GM18520 (cell line): Measurements from ENCODE around the gene PTBP2.

ENCODE experiments used
- ATAC-seq: cut with Tn5 transposase; IDR thresholded peaks from one replicate; pipeline ENCODE4 v1.9.1; 2021; ENCODE audit not compliant: unreplicated experiment

Gene PTBP2

DNA sequence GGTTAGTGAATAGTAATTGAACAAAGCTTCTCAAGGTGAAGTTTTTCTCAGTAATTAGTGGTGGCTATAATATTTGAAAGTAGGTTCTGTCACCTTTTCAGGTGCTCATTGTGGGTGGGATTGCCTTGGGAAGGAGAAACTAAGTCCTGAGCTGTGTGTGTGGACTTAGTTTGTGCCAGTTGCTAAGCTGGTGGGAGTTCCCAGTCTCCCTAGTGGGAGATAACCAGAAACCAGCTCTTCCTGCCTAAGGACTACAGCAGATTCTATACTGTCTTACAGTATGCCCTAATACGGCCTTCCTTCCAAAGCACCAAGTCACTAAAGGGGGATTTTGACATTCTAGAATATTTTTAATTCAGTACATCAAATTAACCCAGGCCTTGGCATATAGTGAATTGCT lies 94.3 kb downstream of the PTBP2 start:
- ATAC-seq: no peak

DNA sequence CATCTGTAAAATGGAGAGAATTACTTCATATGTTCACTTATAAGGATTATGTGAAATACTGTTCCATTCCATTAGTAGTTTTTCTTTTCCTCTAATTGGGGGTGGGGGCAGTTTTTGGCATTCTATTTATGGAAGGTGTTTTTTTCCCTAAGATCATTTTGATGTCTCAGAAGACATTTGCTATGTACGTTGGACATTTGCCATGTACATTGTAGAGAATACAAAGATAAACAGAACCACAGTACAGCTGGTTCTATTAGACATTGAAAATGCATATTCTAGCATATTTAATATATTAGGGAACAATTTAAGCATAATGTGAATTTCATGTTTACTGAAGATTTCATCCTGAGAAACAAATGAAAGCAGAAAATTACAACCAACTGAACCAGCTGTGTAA lies 98.5 kb downstream of the PTBP2 start:
- ATAC-seq: no peak

DNA sequence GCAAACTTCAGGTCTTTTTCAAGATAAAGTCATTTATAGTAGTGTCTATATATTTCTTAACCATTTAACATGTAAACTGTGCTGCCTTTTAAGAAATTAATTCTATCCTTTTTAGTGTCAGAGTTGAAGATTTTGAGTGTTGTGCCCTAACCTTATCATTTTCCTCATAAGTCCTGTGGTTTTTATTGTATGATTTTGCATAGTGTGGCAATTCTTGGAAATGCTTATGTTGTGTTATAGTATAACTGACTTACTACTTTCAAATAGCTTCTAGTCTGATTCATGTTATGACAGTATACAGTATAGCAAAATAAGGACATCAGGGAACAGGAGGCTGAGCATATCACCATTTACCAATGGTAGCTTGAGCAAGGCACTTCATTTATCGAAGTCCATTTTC lies 99.1 kb downstream of the PTBP2 start:
- no peak for ATAC-seq

DNA sequence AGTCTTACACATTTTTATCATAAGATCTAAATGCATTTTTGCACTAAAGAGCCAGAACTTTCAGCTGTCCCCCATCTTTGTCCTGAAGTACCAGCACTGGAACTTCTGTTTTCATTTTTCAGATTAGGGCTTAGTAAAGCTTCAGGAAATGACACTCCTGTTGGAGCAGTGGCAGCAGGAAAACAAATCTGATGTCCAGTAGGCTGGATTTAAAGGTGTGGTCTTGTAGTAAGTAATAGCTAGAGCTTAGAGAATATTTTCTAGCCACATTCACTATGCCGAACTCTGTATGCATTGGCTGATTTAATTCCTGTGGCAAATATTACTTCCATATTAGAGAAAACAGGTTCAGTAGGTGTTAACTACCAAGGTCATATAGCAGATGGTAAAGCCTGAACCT lies 103.6 kb downstream of the PTBP2 start:
- ATAC-seq: no peak

DNA sequence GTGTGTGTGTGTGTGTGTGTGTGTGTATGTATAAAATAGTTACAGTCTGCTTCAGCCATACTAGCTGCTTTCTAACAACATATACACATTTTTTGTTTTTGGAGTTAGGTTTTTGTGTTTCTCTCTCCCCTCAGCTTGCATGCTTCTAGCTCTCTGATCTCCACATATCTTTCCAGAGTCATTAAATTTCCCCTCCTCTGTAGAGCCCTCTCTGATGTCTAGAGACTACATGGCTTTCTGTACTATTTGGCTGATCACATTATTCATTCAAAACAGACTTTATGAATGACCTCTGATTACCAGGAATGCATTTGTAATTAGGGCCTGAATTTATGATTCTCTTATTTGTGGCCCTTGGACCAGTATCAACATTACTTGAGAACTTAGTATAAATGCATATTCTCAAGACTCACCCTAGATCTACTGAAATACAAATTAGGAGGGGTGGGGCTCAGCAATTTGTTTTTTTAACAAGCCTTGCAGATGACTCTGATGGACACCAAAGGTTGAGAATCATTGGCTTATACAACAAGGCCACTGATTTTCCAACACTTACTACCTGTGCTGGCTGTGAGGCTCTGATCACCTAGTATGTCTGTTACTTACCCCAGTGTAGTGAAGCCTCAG lies 104.5 kb downstream of the PTBP2 start:
- ATAC-seq: no peak

DNA sequence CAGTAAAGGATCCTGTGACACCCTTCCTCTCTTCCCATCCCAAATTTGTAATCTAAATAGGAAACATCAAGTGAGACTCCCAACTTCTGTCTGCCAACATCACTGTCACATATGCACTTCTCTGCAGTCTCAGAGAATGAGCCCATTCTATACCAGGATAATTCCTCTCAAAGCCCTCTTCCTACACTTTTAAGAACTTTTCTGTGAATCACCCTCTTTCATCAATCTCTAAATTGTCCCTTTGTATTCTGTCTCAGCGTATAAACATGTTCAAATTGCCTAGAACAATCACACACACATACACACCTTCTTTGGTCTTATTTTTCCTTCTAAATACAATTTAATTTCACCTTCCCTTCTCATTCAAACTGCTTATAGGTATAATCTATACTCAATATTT lies 111.8 kb downstream of the PTBP2 start:
- ATAC-seq: no peak

DNA sequence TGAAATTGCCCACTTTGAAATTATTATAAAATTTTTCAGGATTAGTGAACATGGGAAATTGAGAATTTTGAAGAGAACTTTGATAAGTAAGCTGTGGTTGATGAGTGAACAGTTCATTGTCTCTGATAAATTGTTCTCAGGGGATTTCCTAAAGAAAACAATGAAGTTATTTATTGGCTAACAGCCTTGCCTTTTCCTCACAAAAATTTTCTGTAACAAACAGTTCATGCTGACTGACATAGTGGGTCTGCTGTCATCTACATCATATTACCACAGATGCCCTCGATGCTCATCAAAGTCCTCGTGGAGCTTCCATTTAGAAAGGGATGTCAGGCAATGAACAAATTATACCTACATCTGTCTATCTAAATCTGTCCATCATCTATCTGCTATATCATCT lies 113.4 kb downstream of the PTBP2 start:
- no peak for ATAC-seq

DNA sequence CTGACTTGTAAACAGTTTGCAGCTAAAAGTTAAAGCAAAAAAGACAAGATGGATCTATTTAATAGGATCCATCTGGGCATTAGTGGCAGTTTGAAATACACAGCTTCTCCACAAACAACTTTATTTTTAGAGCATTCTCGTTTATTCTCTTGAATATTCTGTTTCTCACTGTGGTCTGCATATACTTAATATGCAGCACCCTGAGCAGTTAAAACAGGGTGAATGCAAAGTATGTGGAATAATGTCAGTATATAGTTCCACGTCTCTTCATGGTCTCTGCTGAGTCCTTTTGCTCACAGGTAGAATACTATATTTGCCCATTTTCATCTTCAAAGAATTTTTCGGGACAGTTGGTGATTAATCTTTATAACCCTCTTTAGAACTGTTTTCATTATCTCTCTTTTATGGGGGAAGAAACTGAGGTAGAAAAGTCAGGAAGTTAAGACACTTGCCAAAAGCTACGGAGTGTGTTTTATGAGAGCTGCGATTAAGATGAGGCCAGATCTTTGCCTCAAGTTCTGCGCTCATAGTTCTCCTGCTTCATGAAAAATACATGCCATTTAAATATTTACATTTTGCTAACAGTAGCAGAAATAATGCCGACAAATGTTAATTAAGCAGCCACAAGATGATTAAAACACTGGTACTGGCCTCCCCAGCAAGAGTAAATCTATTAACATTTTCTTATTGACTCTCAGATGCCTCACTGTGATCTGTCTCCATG lies 115.6 kb downstream of the PTBP2 start:
- ATAC-seq: no peak

DNA sequence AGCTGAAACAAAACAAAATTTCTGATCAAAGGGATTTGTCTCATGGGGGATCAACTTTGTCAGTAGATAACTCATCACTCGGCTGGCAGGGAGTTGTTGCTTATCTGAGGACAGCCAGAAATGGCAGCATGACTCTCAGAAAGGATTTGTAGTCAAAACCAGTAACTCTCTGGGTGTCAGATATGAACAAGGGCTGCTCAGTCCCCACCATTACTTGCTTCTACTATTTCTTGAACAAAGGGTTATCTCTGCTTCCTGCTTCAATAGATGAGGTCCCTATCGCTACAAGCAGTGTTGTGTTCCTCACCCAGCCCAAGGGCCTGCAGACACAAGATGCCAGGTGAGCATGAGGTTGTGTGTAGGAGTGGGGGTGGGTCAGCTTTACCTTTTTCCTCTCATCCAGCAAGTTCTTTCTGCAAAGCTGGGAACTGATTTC lies 116.2 kb downstream of the PTBP2 start:
- no peak for ATAC-seq

DNA sequence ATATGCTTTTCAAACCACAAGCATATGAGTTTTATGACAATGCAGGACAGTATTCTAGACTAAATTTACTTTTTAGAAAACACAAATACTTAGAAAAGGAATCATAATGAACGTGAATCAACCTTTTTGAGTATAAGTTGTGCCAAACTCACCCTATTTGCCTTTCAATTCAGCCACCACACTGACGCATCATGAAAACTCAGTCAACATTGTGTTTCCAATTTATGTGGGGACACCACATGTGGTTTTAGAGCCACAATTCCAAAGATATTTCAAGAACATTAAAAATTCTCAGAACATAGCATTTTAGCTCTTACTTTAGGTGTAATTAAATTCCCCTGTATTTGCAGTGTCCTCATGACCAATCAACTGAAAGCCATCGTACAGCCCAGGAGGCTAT lies 118.8 kb downstream of the PTBP2 start:
- ATAC-seq: no peak

DNA sequence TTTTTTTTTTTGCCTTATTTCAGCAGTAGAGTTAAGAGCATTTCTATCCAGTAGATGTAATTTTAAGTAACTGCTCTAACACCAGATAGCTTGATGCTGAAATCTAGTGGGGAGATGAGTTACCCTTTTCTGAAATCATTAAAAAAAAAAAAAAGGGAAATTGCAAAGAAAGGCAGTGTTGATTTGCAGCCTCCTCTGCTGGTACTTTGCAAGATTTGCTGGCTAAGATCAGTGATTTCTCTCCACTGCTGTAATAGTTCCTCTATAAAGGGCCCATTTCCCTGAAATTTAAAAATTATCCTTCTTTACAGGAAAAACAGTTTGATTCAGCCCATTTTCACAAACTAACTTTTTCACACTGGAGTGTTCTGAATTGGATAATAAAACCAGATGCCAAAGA lies 120.6 kb downstream of the PTBP2 start:
- ATAC-seq: no peak

DNA sequence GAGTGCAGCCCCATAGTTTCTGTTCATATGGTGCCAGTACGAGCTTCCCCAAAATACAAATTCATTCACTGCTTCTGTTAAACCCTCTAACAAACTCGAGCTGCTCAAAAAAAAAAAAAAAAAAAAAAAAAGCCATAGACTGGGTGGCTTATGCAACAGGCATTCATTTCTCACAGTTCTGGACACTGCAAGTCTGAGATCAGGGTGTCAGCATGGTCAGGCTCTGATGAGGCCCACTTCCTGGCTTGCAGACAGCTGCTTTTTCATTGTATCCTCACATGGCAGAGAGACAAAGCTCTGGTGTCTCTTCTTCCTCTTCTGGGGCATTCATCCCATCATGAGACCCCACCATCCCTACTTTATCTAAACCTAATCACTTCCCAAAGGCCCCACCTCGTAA lies 121.6 kb downstream of the PTBP2 start:
- no peak for ATAC-seq

DNA sequence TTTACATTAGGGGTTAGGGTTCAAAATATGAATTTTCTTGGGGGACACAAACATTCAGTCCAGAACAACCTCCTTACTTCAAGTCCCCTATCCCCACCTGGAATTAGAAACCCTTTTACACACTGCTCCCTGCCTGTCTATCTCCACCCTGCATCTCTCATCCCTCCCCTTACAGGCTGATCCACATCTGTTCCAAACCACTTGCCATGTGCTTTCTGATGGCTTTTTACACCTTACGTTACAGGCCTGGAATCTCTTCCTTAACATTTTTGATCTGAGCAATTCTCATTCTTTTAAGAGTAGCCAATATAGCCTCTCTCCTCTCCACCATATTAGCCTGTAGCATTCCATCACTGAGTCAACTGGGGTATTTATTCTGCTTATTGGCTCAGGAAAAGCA lies 122.0 kb downstream of the PTBP2 start:
- no peak for ATAC-seq

DNA sequence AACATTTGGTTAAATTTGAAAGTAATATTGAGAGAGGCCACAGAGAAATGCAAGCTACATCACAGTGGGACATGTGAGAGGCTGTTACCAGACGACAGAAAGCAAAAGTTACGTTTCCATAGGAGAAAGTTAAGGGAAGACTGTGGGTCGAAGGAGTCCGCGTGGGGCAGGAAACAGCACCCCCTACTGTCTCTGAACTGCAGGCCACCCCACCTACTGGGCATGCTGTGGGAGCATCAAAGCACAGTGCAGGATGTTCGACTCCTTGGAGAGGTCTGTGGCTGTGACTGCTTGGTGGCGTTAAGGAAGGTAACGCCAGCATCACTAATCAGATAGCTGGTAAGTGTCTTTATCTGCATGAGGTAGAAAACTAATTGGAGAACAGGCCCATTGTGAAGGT lies 123.9 kb downstream of the PTBP2 start:
- ATAC-seq: no peak

DNA sequence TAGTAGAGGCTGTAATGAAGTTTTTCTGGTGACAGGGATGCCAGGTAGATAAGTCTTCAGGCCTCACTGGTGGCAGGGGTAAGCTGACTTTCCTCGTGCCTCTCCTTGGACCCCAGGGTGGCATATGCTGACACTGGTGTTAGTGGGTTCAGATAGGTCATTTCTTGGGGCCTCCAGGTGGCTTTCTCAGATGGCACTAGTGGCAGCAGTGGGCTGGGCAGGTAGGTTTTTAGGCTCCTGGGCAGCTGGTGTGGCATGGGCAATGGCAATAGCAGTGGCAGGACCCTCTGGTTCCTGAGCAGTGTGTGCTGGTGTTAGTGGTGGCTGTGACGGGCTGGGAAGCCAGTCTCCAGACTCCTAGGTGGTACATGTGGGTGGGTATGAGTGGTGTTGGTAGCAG lies 140.3 kb downstream of the PTBP2 start:
- ATAC-seq: no peak

DNA sequence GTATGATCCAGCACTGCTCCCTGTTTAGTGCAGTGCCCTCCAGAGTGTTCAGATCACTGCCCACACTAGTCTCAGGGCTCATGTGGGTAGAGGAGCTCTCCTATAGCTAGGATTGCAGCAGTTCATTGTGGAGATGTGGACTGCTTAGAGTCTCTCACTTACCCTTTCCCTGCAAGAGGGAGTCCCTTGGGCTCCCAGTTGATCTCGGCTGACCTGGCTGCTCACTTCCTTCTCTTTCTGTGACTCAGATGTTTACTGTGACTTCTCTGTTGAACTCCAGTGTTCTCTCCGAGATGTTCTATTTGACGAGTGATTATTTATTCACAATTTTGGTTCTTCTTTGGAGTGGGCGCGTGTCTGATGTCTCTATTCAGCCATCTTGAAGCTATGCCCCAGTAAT lies 141.9 kb downstream of the PTBP2 start:
- ATAC-seq: no peak
